Esophagus squamous epithelium (tissue), 4 donors: ENCODE measurements around the gene CLEC2B.

Experiments used
- CTCF ChIP-seq, 6 experiments: fragments of 450-650 bp in 4 of 6; fragments of 200-600 bp in 2 of 6; sonication (generic) in 2 of 6; IDR thresholded peaks; one replicate each; pipeline ENCODE4 v1.5.1; 2016 to 2019; ENCODE audit warnings: antibody characterized with exemption in 6 of 6, mild to moderate bottlenecking in 4 of 6, moderate library complexity in 4 of 6
- POLR2A ChIP-seq, 4 donors: fragments of 450-650 bp; IDR thresholded peaks; one replicate each; pipeline ENCODE4 v1.6.1; 2017; ENCODE audit warnings: antibody characterized with exemption in 4 of 4, mild to moderate bottlenecking in 4 of 4, moderate library complexity in 3 of 4

GRCh38 chr12:9851927-9852326 lies 17.2 kb downstream of the CLEC2B start:
- TF ChIP-seq CTCF (IDR thresholded peaks at IDR 0.05) (no peak), POLR2A (IDR thresholded peaks at IDR 0.05) (no peak)
